ENCODE data around the gene FKRP.
A peak's percentile ranks its signal among the peaks of the same experiment; 100 is the strongest.

FKRP gene, protein sequence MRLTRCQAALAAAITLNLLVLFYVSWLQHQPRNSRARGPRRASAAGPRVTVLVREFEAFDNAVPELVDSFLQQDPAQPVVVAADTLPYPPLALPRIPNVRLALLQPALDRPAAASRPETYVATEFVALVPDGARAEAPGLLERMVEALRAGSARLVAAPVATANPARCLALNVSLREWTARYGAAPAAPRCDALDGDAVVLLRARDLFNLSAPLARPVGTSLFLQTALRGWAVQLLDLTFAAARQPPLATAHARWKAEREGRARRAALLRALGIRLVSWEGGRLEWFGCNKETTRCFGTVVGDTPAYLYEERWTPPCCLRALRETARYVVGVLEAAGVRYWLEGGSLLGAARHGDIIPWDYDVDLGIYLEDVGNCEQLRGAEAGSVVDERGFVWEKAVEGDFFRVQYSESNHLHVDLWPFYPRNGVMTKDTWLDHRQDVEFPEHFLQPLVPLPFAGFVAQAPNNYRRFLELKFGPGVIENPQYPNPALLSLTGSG

DNA sequence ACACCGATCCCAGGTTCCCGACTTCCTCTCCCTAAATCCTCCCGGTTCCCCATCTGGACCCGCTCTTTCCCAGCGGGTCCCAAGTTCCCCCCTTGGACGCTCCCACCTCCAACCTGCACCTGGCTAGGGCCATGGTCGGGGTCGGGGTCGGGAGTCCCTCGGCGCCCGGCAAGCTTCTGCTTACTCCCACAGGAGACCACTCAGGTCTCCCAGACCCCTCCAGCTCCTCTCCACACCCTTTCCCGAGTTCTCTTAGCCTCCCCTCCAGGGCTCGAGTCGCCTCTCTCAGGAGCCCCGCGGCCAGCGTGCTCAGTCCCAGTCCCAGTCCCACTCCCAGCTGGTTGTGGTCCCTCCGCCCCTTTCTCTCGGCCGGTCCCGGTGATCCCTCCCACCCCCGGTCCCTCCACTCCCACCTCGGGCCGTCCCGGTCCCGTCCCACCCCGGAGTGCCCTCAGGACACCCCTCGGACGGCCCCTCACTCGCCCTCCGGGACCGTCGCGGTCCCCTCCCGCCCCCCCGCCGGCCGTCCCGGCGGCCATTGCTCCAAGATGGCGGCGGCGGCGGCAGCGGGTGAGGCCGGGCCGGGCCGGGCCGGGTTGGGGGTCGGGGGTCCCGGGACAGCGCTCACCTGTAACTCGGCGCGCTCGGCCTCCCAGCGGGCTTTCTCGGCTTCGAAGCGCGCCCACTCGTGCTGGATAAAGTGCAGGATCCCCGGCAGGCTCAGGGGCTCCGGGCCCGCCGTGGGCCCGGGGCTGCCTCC, at the start of gene FKRP:
FKRP (plus strand) TSS at position 537 of the 760 bp plus-strand sequence. CDS start 9,394 bp downstream, outside the sequence.
- Histone ChIP-seq H3K27ac (ENCODE audit: poor library complexity, severe bottlenecking) (peak within 1 kb of the TSS; percentile 83), H3K27me3 (ENCODE audit: insufficient read depth, poor library complexity, severe bottlenecking) (no peaks in the 10 kb centered on the region), H3K9me3 (ENCODE audit: severe bottlenecking) (no peaks in the 10 kb centered on the region), H3K36me3 (ENCODE audit: low read depth) (peaks cover 36% of the 10 kb centered on the region), H3K4me1 (ENCODE audit: insufficient read depth, poor library complexity, severe bottlenecking) (no peaks in the 10 kb centered on the region), H3K4me3 (ENCODE audit: severe bottlenecking) (peak within 1 kb of the TSS; percentile 100)
- ATAC-seq (ENCODE audit: low read depth) (peak; percentile 51), DNase-seq (ENCODE audit: low spot score) (peak; percentile 61)
- TF ChIP-seq, protein P1, sequence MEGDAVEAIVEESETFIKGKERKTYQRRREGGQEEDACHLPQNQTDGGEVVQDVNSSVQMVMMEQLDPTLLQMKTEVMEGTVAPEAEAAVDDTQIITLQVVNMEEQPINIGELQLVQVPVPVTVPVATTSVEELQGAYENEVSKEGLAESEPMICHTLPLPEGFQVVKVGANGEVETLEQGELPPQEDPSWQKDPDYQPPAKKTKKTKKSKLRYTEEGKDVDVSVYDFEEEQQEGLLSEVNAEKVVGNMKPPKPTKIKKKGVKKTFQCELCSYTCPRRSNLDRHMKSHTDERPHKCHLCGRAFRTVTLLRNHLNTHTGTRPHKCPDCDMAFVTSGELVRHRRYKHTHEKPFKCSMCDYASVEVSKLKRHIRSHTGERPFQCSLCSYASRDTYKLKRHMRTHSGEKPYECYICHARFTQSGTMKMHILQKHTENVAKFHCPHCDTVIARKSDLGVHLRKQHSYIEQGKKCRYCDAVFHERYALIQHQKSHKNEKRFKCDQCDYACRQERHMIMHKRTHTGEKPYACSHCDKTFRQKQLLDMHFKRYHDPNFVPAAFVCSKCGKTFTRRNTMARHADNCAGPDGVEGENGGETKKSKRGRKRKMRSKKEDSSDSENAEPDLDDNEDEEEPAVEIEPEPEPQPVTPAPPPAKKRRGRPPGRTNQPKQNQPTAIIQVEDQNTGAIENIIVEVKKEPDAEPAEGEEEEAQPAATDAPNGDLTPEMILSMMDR (IDR thresholded peaks at IDR 0.05; ENCODE audit: poor library complexity, severe bottlenecking) = no peak

- no peak for ATAC-seq (ENCODE audit: low read depth)
- H3K27ac ChIP-seq (ENCODE audit: poor library complexity, severe bottlenecking) = no peak overlapping the region
- H3K36me3 ChIP-seq (ENCODE audit: low read depth) = peaks cover 94% of the 10 kb centered on the region
Measured at GRCh38 chr19:46696866-46697203, 49.0 kb upstream of the FKRP start.

GRCh38 chr19:46697204-46697960, 48.5 kb upstream of the FKRP start:
- no peaks in the 10 kb centered on the region for H3K4me1 ChIP-seq (ENCODE audit: insufficient read depth, poor library complexity, severe bottlenecking)
- H3K4me3 ChIP-seq (ENCODE audit: severe bottlenecking) = no peak overlapping the region
- H3K27ac ChIP-seq (ENCODE audit: poor library complexity, severe bottlenecking) = no peak overlapping the region
- no peaks in the 10 kb centered on the region for H3K27me3 ChIP-seq (ENCODE audit: insufficient read depth, poor library complexity, severe bottlenecking)
- DNase-seq (ENCODE audit: low spot score) = peak; percentile 71
- peak; percentile 25; the same call in 1 of the 3 replicates for ATAC-seq (ENCODE audit: low read depth)
- TF ChIP-seq, protein P1 (IDR thresholded peaks at IDR 0.05; ENCODE audit: poor library complexity, severe bottlenecking) = no peak
- H3K9me3 ChIP-seq (ENCODE audit: severe bottlenecking) = no peaks in the 10 kb centered on the region
- H3K36me3 ChIP-seq (ENCODE audit: low read depth) = peaks cover 94% of the 10 kb centered on the region

More at GRCh38 chr19:46696866-46697203, 49.0 kb upstream of the FKRP start:
- H3K4me1 ChIP-seq (ENCODE audit: insufficient read depth, poor library complexity, severe bottlenecking) = no peaks in the 10 kb centered on the region
- DNase-seq (ENCODE audit: low spot score) = no peak
- H3K4me3 ChIP-seq (ENCODE audit: severe bottlenecking) = no peak overlapping the region
- H3K9me3 ChIP-seq (ENCODE audit: severe bottlenecking) = no peaks in the 10 kb centered on the region
- no peaks in the 10 kb centered on the region for H3K27me3 ChIP-seq (ENCODE audit: insufficient read depth, poor library complexity, severe bottlenecking)
- TF ChIP-seq, protein P1 (IDR thresholded peaks at IDR 0.05; ENCODE audit: poor library complexity, severe bottlenecking) = no peak

DNA sequence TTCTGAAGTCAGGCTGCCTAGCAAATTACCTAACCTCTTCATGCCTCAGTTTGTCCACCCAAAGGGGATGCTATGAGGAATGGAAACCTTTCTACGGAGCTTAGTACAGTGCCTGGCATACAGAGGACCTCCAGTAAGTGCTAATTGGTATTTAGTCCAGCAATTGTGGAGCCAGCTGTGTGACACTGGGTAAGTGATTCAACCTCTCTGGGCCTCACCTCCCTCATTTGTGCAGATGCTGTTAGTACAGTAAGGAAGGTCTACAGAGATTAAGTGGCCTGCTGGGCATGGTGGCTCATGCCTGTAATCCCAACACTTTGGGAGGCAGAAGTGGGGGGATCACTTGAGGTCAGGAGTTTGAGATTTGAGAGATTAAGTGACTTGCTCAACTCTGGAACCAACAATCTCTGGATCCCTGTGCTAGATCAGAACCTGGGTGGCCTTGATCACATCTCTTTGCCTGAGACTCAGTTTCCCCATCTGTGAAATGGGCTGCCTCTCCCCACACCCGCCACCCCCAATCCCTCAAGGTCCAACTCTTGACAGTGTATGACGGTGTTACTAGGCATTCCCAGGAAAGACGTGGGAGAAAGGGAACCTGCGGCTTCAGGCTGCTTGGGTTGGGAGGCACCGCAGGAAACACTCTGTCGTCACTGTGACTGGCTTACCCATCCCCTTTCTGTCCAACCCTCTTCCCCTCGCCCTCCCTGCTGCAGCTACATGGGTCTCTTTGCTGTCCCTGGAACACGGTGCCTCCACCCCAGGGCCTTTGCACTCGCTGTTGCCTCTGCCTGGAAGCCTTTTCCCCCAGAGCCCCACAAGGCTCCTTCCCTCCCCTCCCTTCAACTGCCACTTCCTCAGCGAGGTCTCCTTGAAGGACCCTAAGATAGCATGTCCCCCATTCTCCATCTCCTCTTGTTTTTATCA, 47.2 kb upstream of the FKRP start:
- ATAC-seq (ENCODE audit: low read depth) = no peak
- H3K9me3 ChIP-seq (ENCODE audit: severe bottlenecking) = no peaks in the 10 kb centered on the region
- no peaks in the 10 kb centered on the region for H3K4me1 ChIP-seq (ENCODE audit: insufficient read depth, poor library complexity, severe bottlenecking)
- H3K27me3 ChIP-seq (ENCODE audit: insufficient read depth, poor library complexity, severe bottlenecking) = no peaks in the 10 kb centered on the region
- H3K27ac ChIP-seq (ENCODE audit: poor library complexity, severe bottlenecking) = no peak overlapping the region
- TF ChIP-seq, protein P1 (IDR thresholded peaks at IDR 0.05; ENCODE audit: poor library complexity, severe bottlenecking) = no peak
- DNase-seq (ENCODE audit: low spot score) = no peak
- H3K36me3 ChIP-seq (ENCODE audit: low read depth) = peaks cover 94% of the 10 kb centered on the region
- H3K4me3 ChIP-seq (ENCODE audit: severe bottlenecking) = no peak overlapping the region
